ENCODE results near the gene DDI2.
A peak's percentile ranks its signal among the peaks of the same experiment; 100 is the strongest.
"Not testable (repeated sequence)": the region's sequence is repeated elsewhere in the genome, so short reads cannot be mapped to it uniquely, and the experiment has no call there.

Gene DDI2

DNA sequence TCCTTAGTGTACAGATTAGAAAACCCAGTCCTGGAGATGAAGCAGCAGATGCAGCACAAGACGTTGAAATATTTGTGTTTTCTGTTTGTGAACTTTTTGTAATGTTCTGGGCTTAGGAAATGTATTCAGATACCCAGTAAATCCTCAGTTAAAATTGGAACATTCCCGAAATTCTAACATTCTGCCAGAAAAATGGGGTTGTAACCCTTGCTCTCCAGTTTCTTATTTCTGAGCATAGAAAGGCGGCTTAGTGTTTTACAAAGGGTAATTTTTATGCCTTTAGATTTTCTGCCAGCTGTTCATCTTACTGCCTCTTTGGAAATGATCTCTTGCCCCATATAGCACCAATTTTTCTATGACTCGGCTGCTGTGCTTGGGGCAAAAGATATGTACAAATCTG is 20.6 kb downstream of the DDI2 start:
- no peak for DNase-seq

DNA sequence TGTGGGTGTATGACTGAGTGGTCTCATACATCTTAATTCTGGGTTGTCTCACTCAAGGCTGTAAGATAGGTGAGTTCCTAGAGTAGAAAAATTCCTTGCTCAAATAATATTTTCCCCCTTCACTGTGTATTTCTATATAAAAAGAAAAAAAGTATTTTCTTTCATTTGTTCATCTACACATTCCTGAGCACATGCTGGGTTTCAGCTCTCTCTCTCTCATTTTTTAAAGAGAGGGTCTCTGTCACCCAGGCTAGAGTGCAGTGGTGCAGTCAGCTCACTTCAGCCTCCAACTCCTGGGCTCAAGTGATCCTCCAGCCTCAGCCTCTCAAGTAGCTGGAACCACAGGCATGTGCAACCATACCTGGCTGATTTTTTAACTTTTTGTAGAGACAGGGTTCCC is 22.0 kb downstream of the DDI2 start:
- no peak for DNase-seq

DNA sequence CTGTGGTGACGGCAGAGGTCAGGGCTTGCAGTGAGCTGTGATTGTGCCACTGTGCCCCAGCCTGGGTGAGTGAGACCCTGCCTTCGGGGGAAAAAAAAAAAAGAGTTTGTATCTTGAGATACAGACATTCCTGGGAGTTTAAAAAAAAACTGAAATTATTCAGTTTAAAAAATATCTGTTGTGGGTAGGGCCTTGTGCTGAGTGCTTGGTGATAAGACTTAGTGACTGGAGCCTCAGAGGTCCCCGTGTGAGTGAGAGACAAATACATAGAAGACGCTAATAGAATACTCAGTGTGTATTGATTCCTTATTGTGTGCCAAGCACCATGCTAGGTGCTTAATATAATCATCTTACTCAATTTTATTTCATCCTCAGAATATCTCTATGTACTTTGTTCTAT is 22.7 kb downstream of the DDI2 start:
- no peak for DNase-seq

DNA sequence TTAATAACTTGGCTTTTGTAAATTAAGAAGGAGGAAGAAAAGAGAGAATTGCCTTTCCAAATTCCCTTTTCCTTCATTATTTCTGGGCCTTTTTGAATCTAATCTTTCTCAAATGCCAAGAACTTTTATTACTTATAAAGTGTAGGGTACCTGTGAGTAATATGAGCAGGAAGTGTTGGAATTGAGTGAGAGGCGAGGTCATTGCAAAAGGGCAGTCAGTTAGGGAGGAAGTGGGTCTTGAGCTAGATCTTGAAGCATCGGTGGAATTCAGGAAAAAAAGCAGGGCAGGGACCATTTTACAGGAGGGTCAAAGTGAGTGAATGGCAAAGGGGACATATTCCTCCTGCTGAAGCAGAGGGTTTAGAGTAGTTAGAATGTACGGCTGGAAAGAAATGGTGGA is 23.4 kb downstream of the DDI2 start:
- peak in 1 of 2 donors; percentile 17 for DNase-seq

GRCh38 chr1:15649937-15650336 is 32.7 kb downstream of the DDI2 start:
- DNase-seq = no peak

GRCh38 chr1:15650433-15650832 is 33.2 kb downstream of the DDI2 start:
- no peak for DNase-seq

- DNase-seq = not testable (repeated sequence)
These were observed 34.9 kb downstream of the DDI2 start for GRCh38 chr1:15652130-15652529.

DNA sequence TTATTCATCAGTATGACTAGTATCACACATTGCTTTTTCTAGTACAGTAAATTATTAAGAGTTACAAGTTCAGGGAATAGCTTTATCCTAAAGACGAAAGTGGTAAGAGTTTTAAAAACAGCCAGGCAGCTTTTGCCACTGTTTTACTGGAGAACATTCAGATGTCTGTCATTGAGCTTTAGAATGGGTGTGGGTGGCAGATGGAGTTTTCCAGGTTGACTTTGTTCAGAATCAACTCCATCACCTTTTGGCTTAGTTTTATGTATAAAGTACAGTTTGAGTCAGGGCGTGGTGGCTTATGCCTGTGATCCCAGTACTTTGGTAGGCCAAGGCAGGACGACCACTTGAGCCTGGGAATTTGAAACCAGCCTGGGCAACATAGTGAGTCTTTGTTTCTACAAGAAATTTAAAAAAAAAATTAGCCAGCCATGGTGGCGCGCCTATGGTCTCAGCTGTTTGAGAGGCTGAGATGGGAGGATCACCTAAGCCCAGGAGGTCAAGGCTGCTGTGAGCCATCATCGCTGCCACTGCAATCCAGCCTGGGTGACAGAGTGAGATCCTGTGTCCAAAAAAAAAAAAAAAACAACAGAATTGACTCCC is 36.9 kb downstream of the DDI2 start:
- no peak for DNase-seq

DNA sequence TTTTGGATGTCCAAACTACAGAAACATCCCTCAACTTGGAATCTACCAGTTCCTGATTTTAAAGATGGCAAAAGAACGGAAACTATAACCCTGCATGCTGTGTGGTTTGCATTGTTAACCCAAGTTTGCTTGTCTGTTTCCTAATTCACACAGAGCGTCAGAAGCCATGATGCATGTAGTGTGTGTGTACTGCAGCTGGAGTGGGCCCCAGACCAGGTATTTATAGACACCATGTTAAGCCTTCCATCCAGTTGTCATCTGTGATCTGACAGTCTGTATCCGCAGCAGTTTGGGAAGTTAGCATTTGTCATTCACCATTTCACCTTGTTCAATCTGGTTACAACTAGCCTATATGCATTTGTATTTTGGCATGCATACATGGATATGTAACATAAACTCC is 39.2 kb downstream of the DDI2 start:
- no peak for DNase-seq

- DNase-seq = no peak
These were observed 39.8 kb downstream of the DDI2 start for GRCh38 chr1:15657021-15657420.

GRCh38 chr1:15660151-15660550 is 42.9 kb downstream of the DDI2 start:
- DNase-seq = no peak

GRCh38 chr1:15662477-15662876 is 45.2 kb downstream of the DDI2 start:
- DNase-seq = no peak

DNA sequence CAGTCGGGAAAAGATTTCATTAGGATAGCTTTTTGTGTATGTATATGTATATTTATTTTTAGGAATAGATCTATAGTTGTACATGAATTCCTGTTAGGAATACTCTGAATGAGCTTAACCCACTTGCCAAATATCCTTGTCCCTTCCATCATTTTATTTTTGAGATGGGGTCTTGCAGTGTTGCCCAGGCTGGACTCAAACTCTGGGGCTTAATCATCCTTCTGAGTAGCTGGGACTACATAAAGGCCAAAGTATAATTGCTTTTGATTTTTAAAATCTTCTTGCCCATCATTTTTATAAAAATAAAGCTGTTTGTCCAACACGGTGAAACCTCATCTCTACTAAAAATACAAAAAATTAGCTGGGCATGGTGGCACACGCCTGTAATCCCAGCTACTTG is 46.7 kb downstream of the DDI2 start:
- DNase-seq = no peak

DNA sequence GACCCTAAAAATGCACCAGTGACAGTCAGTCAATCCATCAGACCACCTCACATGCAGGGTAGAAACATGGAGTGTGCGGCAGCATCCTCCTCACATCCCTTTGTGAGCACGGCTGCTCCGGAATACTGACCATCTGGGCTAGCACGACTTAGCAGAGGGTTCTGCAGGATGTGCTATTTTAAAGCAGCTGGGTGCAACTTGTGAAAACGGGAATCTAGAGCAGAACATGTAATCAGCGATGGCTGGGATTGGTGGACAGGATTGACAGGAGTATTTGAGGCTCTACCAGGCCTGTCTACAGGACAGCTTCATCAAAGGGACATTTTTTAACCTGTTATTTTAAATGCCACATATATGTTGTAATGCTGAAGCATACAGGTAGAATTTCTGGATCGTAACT is 50.1 kb downstream of the DDI2 start:
- DNase-seq = no peak

- no peak for DNase-seq
These were observed 51.0 kb downstream of the DDI2 start for GRCh38 chr1:15668089-15668754.

- DNase-seq = no peak
These were observed 51.8 kb downstream of the DDI2 start for GRCh38 chr1:15669074-15669473.

GRCh38 chr1:15669864-15670263 is 52.6 kb downstream of the DDI2 start:
- DNase-seq = no peak

DNA sequence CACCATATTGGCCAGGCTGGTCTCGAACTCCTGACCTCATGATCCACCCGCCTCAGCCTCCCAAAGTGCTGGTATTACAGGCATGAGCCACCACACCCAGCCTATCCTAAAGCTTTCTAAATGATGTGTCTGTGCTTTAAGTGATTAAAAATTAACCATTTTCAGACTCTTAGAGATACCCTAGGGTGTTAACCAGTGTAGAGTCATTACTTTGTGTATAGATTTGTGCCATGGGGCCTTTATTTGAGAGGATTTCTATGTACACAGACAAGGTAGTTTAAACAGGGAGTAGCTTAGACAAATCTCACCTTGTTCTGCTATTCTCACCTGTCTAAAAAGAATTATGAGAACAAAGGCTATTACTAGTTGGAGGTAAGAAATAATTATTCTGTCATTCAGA is 54.2 kb downstream of the DDI2 start:
- no peak for DNase-seq

- DNase-seq = peak; percentile 67 to 81
These were observed 57.3 kb downstream of the DDI2 start for GRCh38 chr1:15674386-15675159.

DNA sequence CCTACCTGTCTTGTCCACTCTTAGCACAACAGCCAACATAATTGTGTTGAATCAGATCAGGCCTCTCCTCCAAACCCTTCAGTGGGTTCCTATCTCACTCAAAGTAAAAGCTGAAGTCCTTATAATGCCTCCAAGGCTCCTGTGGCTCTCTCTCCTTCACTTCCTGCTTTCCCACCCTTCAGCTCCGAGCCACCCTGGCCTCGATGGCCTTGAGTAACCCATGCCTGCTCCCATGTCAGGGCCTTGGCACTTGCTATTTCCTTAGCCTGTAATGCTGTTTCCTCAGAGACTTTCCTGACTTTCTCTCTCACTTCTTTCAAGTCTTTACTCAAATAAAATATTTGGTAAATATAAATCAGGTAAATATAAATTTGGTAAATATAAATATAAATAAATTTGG is 58.8 kb downstream of the DDI2 start:
- DNase-seq = peak; percentile 35 to 64

DNA sequence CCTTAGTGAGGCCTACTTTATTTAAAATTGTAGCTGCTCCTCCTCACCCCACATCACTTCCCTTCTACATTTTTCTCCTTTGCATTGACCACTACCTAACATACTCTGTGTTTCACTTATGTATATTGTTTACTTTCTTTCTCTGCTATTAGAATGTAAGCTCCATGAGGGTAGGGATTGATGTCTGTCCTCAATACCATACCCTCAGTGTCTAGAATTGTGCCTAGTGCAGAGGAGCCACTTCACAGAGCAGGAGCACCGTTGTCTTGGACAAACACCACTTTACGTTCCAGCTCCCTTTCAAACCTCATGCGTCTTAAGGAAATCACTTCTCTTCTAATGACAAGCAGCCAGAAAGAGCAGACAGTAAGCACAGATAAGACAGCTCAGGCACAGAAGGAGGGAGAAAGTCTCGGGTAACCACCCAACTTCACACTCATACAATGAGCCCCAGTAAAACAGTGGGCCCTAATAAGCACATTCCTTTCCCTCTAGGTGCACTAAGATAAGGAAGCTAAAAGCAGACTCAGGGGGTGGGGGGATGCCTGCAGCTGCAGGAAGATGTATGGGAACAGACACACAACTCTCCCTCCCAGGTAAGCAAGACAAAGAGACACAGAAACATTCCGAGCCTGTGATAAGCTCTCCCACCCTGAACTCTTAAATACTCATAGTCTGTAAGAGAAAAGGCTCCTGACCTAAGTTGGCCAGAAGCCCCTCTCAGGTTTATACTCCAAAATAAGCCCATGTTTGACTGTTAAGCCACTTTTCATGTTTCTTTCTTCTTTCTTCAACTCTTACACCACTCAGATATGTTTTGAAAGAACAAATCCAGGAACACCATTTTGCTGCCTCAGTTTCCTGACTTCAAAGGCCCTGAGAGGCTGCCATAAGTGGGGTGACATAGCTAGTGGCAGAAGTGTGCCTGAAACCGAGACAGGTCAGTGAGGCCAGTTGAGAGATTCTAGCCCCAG is 59.7 kb downstream of the DDI2 start:
- no peak for DNase-seq

GRCh38 chr1:15678578-15678977 is 61.3 kb downstream of the DDI2 start:
- peak; percentile 16 to 36 for DNase-seq

DNA sequence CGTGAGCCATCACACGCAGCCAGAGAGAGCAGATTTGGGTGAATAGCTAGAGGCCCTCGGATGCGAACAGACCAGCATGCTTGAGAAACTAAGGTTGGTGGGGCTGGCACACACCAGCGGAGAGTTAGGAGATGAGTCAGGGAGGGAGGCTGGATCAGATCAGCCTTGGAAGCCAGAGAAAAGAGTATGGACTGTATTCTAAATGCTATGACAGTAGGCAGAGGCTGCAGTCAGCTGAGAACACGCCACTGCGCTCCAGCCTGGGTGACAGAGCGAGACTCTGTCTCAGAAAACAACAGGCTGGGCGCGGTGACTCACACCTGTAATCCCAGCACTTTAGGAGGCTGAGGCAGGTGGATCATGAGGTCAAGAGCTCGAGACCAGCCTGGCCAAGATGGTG is 62.9 kb downstream of the DDI2 start:
- no peak for DNase-seq

Data from inflammatory macrophage treated with lipopolysaccharide for 1 hour (primary cell).